Femur (tissue), 1 donor: ENCODE data around the gene SPIRE2.
"Not testable (repeated sequence)": the region's sequence is repeated elsewhere in the genome, so short reads cannot be mapped to it uniquely, and the experiment has no call there.

Experiments
- DNase-seq: peaks from one replicate; pipeline ENCODE4 v3.0.0-alpha.2; 2017

SPIRE2 gene

DNA sequence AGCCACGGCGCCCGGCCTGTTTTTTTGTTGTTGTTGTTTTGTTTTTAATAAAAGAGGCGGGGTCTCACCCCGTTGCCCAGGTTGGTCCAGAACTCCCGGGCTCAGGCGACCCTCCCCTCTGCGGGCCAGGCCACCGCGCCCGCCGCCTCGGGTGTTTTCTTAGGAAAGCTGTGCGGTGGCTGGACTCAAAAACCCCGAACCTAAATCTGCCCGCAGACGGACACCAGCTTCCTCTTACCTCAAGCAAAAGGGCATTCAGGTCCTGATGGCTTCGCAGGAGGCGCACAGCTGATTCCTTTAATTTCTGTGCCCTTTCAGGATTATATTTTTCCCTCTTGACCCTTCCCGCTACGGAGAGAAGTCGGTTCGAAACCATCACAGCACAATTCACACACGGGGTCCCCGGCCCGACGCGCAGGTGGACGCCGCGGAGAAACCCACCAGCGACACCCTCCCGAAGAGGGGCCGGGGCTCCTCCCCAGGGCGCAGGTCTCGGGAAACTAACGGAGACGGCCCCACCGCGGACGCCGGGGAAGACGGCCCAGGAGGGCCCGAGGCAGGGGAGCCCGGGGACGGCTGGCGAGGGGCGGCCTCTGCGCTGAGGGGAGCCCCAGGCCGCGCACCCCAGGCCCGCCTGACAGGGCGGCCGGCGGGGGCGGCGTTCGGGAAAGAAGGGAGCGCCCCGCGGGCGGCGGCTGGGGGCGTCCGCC, 12.5 kb upstream of the SPIRE2 start:
- no peak for DNase-seq

DNA sequence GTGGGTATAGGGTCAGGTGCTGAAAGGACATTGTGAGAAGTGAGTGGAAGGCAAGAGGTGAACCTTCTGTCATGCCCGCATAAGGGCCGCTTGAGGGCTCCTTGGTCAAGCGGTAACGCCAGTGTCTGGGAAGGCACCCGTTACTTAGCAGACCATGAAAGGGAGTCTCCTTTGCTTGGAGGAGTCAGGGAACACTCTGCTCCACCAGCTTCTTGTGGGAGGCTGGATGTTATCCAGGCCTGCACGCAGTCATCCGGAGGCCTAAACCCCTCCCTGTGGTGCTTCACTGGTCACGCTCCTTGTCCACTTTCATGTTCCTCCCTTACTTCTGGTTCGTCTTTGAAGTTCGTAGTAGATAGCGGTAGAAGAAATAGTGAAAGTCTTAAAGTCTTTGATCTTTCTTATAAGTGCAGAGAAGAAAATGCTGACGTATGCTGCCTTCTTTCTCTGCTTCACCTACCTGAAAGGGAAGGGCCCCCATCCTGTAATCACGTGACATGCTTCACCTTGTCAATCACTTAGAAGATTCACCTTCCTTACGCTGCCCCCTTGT, 9.3 kb upstream of the SPIRE2 start:
- DNase-seq = not testable (repeated sequence)

DNA sequence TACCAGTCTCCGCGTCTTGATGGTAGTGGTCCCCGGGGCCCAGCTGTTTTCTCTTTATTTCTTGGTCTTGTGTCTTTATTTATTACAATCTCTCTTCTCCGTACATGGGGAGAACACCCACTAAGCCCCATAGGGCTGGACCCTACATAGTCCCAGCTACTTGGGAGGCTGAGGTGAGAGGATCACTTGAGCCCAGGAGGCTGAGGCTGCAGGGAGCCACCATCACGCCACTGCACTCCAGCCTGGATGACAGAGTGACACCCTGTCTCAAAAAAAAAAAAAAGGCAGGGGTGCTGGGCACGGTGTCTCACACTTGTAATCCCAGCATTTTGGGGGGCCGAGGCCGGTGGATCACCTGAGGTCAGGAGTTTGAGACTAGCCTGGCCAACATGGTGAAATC, 8.8 kb upstream of the SPIRE2 start:
- not testable (repeated sequence) for DNase-seq

DNA sequence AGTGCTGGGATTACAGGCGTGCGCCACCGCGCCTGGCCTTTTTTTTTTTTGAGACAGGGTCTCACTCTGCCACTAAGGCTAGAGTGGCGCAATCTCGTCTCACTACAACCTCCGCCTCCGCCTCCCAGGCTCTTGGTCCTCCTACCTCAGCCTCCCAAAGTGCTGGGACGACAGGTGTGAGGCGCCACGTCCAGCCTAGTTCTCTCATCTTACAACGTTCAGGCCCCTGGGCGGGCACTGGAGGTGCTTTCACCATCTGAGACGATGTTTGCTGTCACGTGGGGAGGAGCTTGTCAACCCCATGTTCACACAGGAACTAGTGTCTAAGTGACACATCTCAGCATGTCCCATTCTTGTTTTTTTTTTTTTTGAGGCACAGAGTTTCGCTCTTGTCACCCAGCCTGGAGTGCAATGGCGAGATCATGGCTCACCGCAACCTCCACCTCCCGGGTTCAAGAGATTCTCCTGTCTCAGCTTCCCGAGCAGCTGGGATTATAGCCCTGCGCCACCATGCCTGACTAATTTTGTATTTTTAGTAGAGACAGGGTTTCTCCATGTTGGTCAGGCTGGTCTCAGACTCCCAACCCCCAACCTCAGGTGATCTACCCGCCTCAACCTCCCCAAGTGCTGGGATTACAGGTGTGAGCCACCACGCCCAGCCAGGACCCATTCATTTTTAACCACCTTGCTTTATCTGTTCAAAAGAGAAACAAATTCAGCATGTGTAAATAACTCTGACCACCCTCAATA, 6.7 kb upstream of the SPIRE2 start:
- no peak for DNase-seq

DNA sequence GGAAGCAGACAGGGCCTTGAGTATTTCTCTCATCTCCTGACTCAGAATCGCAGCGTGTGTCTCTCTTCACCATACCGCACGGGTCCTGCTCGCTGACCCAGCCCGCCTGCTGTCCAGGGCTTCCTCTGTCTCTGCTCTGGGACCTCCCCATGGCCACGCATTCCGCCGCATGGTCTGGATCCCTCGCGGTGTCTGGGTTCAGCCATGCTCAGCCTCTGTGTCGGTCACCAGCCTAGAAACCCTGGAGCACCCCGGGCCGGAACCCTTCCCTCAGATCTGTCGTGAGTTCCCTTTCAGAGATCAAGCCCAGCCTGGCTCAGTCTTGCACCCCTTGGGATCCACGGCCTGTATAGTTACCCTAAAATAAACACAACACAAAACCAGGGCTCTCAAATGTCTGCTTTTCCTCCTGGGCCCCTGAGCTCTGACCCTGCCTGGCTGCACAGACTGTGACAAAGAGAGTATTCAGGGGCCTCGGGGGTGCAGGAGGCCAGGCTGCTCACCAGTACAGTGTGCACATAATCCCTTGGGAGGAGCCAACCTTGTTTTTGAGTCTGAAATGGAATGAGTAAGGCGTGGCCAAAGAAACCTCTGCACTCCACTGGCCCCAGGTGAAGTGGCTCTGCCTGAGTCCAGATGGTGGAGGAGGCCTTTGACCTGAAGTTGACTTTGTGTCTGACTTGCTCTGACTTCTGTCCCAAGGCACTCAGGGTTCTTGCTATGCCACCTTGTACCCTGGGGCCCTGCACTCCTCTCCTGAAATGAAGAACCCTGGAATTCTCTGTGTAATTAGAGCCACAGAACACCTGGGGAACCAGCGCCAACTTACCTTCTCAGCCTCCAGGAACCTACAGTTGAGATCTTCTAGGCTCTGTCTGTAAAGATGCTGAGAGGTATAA, 5.8 kb upstream of the SPIRE2 start:
- DNase-seq = no peak

DNA sequence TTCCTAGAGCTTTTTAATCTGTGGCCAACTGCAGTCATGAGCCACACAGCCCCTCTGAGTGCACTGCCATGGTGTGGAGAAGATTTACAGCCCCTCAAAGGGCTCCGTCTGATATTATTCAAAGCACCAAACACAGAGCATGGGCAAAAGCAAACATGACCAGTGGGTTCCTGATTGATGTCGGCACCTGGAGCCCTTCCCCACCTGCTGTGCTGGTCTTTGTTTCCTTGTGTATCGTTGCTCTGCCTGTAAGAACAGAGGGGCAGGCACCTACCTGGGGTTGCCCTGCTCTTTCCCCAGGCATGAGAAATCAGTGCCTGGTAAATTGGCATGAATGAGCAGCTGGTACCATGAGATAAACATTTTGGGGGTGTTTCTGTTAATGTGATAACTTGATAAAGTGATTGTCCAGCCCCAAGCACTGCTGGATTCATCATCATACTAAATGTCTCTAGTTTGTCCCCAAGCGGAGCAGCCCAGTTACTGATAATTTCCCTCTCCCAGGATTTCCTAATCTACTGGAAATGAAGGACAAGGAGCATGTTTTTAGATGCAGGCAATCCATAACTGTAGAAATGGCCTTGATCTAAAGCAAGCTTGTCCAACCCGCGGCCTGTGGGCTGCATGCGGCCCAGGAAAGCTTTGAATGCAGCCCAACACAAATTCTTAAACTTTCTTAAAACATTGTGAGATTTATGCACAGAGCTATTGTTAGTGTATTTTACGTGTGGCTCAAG, 5.0 kb upstream of the SPIRE2 start:
- no peak for DNase-seq

DNA sequence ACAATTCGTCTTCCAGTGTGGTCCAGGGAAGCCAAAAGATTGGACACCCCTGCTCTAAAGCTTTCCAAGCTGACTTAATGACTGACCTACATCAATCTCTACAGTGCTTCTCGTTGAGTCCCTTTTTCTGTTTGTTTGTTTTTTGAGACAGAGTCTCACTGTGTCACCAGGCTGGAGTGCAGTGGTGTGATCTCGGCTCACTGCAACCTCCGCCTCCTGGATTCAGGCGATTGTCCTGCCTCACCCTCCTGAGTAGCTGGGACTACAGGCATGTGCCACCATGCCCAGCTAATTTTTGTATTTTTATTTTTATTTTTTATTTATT, 4.5 kb upstream of the SPIRE2 start:
- not testable (repeated sequence) for DNase-seq

DNA sequence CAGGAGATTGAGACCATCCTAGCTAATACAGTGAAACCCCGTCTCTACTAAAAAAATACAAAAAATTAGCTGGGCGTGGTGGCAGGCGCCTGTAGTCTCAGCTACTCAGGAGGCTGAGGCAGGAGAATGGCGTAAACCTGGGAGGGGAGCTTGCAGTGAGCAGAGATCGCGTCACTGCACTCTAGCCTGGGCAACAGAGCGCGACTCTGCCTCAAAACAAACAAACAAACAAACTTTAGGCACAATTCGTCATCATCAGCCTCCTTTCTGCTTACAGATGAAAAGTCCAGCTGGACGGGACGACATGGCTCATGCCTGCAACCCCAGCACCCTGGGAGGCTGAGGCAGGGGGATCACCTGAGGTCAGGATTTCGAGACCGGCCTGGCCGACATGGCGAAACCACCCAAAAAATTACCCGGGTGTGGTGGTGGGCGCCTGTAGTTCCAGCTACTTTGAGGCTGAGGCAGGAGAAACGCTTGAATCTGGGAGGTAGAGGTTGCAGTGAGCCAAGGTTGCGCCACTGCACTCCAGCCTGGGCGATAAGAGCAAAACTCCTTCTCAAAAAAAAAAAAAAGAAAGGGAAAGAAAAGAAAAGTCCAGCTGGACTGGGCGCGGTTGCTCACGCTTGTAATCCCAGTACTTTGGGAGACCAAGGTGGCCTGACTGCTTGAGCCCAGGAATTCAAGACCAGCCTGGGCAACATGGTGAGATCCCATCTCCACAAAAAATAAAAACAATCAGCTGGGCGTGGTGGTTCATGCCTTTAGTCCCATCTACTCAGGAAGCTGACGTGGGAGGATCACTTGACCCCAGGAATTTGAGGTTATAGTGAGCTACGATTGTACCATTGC, 1.5 kb upstream of the SPIRE2 start:
- no peak for DNase-seq

DNA sequence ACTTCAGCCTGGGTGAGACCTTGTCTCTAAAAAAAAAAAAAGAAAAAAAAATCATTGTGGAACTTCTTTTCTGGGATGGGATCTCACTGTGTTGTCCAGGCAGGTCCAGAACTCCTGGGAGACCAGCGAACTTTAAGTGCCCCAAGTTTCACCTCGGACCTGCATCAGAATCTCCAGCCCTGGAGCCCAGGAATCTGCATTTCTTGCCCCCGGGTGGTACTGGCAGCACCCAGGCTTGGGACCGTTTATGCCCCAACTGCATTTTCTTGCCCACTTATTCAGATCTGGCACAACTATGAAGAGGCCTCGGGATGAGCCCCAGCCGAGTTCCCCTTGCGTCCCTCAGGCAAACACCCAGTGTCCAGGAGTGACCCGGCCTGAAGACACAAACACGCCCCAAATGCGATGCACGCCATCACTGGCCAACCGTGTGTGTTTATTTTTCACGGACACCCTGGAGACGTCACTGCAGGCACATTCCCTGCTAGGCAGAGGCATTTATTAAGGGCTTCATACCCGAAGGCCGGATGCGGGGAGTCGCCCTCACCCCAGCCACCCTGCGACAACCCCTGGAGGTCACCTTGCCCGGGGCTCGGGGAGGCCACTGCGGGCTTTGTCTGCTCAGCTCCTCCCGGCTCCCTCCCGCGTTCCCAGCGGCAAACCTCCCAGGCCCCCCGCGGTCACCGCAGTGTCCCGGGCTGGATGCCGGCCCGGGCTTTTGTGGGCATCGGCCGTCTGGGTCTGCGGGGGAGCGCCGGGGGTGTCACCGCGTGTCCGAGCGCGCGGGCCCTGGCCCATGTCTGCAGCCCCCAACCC, 684 bp upstream of the SPIRE2 start:
- peak; percentile 56 for DNase-seq

DNA sequence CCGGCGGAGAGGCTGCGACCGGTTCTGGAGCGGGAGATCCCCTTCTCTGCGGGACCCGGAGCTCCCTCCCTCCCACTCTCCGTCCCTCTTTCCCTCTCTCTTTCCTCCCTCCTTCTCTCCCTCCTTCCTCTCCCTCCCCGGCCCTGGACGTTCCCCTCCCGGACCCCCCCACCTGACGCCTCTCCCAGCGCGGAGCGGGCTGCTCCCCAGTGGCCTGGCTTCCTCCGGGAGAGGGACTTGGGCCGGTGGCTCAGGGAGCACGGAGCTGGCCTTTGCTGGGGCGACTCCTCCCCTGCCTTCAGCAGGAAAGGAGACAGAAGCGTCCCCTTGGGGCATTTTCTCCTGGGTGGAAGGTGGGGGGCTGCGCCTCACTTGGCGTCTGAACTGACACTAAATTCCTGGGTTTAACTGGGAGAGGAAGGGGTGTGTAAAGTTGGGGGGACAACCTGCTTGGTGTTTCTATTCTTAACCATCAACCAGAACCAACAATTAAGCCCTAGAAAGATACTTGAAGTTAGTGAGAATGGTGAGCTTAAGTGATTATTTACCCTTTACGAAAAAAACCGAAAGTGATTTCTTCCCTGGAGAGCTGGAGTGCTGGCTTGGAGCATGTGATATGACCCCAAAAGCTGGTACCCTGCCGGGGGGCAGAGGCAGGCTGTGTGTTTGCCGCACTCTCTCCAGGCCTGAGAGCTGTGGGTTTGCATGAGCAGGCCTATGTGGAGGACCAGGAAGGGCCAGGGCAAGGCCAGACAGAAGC, 775 bp downstream of the SPIRE2 start:
- no peak for DNase-seq

DNA sequence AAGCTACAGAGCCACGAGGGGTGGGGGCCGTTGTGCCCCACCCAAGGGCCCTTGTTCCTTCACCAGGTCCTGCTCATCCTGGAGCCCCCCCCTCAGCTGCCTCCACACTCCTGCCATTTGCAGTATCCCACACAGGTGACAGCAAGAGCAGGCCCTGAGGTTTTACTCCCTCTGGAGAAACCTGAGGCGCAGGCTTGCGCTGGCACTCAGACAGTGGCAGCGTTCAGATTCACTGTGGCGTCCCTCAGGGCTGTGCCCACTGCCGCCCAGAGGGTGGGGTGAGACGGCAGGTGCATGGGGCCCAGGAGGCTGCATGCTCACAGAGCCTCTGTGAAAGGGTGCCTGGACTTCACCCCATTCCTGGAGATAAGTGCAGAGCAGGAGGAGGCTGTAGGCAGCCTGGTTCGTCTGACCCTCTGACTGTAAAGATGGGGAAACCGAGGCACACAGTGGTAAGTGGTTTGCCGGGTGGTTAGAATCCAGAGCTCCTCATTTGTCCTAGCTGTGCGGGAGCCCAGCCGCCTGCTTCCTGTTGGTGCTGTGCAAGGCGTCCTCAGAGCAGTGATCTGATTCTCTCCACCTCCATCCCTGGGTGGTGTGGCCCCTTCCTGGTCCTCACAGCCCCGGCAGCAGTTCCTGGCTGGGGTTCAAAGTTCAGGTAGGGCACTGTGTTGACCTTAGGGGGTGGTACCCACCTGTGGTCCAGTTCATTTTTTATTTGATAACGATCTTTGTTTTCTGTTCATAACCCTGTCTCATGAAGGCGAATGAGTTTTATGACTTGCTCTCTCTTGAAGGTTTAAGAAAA, 1.6 kb downstream of the SPIRE2 start:
- no peak for DNase-seq

DNA sequence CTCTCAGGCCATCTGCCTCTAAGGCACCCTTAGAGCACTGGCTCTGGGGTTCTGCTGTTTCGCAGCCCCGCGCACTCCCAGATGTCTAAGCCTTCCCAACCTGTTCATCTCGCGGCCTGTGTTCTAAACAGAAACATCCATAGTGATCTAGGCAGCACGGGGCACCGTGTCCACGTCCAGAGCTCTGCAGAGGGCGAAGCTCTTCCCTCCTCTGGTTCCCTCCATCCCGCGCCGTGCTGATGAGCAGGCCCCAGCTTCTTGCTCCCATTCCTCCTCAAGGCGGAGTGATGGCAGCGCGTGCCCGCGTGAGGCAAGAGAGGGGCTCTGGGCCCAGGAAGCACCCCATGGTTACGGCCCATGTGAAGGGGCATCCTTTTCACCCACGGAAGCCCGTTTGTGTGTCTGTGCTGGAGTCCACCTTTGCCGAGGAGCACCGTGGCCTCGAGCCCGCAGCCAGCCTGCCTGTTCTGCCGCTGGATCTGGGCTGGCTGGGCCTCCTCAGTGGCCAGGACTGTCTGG, 3.6 kb downstream of the SPIRE2 start:
- no peak for DNase-seq

DNA sequence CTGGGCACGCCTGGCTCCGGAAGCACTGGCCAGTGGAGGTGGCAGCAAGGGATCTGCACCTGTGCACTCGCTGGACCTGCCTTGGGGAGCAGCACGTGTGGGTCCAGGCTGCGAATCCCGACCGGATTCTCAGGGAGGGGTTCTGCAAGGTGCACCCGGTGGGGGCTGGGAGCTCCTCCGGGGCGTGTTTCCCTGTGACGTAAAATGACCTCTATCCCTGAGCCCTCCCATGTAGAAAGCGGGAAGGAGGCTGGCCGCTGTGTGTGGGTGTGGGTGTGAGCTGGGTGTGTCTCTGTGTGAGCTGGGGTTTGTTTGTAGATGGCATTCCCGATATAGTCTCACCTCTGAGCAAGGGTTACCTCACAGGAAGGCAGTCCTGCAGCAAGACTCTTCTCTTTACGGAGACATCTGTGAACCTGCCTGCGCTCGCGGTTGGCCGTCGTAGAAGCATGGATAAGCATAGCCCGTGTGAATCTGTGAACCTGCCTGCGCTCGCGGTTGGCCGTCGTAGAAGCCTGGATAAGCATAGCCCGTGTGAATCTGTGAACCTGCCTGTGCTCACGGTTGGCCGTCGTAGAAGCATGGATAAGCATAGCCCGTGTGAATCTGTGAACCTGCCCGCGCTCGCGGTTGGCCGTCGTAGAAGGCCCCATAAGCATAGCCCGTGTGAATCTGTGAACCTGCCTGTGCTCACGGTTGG, 5.5 kb downstream of the SPIRE2 start:
- DNase-seq = not testable (repeated sequence)

DNA sequence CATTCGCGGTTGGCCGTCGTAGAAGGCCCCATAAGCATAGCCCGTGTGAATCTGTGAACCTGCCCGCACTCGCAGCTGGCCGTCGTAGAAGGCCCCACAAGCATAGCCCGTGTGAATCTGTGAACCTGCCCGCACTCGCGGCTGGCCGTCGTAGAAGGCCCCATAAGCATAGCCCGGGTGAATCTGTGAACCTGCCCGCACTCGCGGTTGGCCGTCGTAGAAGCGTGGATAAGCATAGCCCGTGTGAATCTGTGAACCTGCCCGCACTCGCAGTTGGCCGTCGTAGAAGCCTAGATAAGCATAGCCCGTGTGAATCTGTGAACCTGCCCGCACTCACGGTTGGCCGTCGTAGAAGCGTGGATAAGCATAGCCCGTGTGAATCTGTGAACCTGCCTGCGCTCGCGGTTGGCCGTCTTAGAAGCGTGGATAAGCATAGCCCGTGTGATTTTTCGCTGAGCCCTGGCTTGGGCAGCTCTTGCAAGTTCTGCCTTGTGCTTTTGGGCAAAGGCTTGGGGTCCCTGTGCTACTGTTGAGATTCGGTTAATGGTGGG, 6.6 kb downstream of the SPIRE2 start:
- not testable (repeated sequence) for DNase-seq

DNA sequence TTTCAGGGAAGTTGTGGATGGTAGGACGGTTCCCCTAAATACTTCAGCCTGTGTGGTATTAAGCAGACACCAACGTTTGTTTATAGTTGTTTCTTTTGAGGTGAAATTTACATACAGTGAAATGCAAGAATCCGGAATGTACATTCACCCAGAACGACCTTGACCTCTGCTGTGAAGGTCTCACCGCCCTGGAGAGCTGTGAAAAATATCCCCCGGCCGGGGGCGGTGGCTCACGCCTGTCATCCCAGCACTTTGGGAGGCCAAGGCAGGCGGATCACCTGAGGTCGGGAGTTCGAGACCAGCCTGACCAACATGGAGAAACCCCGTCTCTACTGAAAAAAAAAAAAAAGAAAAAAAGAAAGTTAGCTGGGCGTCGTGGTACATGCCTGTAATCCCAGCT, 8.2 kb downstream of the SPIRE2 start:
- DNase-seq = not testable (repeated sequence)

DNA sequence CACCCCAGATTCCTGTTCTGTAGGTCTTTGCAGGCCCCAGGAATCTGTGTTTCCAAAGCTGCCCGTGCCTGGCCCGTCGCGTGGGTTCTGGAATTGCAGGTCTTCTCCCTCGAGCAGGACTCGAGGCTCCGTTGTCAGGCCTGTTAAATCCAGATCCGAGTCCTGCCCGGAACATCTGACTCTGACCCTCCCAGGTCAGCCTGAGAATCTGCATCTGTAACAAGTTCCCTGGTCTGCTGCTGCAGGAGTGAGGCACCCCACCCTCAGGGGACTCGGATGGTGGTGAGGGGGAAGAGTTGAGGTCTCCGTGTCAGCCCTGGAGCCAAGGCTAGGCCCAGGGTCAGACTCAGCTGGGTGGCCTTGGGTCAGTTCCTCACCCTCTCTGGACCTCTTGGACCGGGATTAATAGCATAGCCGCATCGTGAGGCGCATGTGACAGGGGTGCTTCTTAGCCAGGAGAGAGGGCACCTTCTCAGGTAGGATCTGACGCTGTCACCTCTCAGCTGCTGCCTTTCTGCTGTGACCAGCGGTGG, 8.8 kb downstream of the SPIRE2 start:
- no peak for DNase-seq

DNA sequence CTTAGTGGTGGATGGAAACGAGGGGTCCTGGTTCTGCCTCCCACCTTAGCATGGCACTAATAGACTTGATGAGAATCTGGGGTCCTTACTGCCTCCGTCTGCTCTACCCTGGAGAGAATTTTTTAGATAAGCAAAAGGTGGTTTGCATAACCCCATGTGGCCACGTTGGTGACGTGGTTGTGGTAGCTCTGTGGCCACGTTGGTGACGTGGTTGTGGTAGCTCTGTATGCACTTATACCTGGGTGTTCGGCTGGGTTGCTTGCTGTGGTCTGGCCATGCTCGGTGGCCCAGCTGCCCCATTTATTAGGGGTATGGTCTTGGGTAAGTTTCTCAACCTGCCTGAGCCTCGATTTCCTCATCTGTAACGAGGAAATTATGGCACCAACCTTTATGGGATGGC, 13.0 kb downstream of the SPIRE2 start:
- no peak for DNase-seq
